Measurements from ENCODE around the gene POLR1A.

POLR1A gene

GRCh38 chr2:86105252-86105968, at the start of gene POLR1A:
POLR1A (minus strand) TSS chr2:86105886; CDS start chr2:86105776, 110 bp downstream.
- peak; percentile 71 for DNase-seq (ENCODE audit: low read depth)

GRCh38 chr2:86150502-86150901, 44.8 kb upstream of the POLR1A start:
- no peak for DNase-seq (ENCODE audit: low read depth)

- no peak for DNase-seq (ENCODE audit: low read depth)
Observed at GRCh38 chr2:86147793-86148192, 42.1 kb upstream of the POLR1A start.

GRCh38 chr2:86143926-86144685, 38.4 kb upstream of the POLR1A start:
- DNase-seq (ENCODE audit: low read depth), result no peak

GRCh38 chr2:86143307-86143706, 37.6 kb upstream of the POLR1A start:
- no peak for DNase-seq (ENCODE audit: low read depth)

- no peak for DNase-seq (ENCODE audit: low read depth)
Observed at GRCh38 chr2:86142436-86143257, 37.0 kb upstream of the POLR1A start.

GRCh38 chr2:86140969-86141392, 35.3 kb upstream of the POLR1A start:
- no peak for DNase-seq (ENCODE audit: low read depth)

- DNase-seq (ENCODE audit: low read depth), result no peak
Observed at GRCh38 chr2:86139981-86140380, 34.3 kb upstream of the POLR1A start.

- DNase-seq (ENCODE audit: low read depth), result no peak
Observed at GRCh38 chr2:86138736-86139625, 33.3 kb upstream of the POLR1A start.

GRCh38 chr2:86136141-86136540, 30.5 kb upstream of the POLR1A start:
- no peak for DNase-seq (ENCODE audit: low read depth)

- no peak for DNase-seq (ENCODE audit: low read depth)
Observed at GRCh38 chr2:86135653-86136052, 30.0 kb upstream of the POLR1A start.

GRCh38 chr2:86134709-86135108, 29.0 kb upstream of the POLR1A start:
- DNase-seq (ENCODE audit: low read depth), result no peak

- DNase-seq (ENCODE audit: low read depth), result no peak
Observed at GRCh38 chr2:86124683-86125082, 19.0 kb upstream of the POLR1A start.

GRCh38 chr2:86123328-86123925, 17.7 kb upstream of the POLR1A start:
- no peak for DNase-seq (ENCODE audit: low read depth)

GRCh38 chr2:86118130-86118529, 12.4 kb upstream of the POLR1A start:
- DNase-seq (ENCODE audit: low read depth), result no peak

GRCh38 chr2:86107031-86107430, 1.3 kb upstream of the POLR1A start:
- no peak for DNase-seq (ENCODE audit: low read depth)

- peak; percentile 89 for DNase-seq (ENCODE audit: low read depth)
Observed at GRCh38 chr2:86105969-86106945, 571 bp upstream of the POLR1A start, which contains the start of gene PTCD3. PTCD3 (plus strand) TSS chr2:86106235; CDS start chr2:86106248, 13 bp downstream.

GRCh38 chr2:86102157-86102556, 3.5 kb downstream of the POLR1A start:
- DNase-seq (ENCODE audit: low read depth), result no peak

GRCh38 chr2:86097913-86098312, 7.8 kb downstream of the POLR1A start:
- DNase-seq (ENCODE audit: low read depth), result no peak
